ENCODE results near the gene P2RY2.

The P2RY2 gene

DNA sequence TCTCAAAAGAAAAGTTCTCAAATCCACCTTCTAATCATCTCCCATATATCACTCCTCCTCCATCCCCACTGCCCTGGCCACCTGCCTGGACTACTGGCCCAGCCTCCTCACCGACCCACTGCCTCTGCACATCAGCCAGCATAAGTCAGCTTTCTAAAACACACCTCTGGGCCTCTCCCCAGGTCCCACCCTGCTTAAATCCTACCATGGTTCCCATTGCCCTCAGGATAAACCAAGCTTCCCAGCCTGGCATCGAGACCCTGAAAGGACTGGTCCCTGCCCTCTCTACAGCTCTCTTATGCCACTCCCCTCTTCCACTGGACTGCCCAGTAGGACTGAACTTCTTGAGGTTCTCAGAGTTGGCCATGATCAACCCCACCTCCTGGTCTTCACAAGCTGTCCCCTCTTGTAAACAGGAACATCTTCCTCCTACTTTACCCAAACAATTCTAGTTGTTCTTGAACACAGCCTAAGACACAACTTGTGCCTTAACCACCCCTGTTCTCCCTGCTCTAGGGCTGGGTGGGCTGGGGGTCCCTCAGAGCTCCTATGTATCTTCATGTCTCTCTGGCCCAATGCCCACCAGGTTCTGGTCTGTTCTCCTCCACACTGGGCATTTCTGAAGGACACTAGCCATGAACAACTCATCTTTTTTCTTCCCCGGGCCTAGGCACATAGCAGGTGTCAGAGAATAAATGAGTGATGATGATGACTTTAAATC is 41.5 kb downstream of the P2RY2 start:
- Histone ChIP-seq H2AFZ (ENCODE audit: low read length, unreplicated experiment) (no peak overlapping the region), H3K36me3 (ENCODE audit: insufficient read depth, low read length) (no peaks in the 10 kb centered on the region), H3K27me3 (ENCODE audit: insufficient read depth, low read length) (peaks cover 2% of the 10 kb centered on the region; the same call in 1 of the 2 replicates), H3K79me2 (ENCODE audit: control insufficient read depth, insufficient read depth, low read length, unreplicated experiment) (no peaks in the 10 kb centered on the region), H3K4me3 (ENCODE audit: low read depth, low read length) (no peak overlapping the region), H3K4me1 (ENCODE audit: control insufficient read depth, insufficient read depth, low read length, unreplicated experiment) (peaks cover 27% of the 10 kb centered on the region), H3K27ac (ENCODE audit: low read depth, low read length) (no peak overlapping the region)

DNA sequence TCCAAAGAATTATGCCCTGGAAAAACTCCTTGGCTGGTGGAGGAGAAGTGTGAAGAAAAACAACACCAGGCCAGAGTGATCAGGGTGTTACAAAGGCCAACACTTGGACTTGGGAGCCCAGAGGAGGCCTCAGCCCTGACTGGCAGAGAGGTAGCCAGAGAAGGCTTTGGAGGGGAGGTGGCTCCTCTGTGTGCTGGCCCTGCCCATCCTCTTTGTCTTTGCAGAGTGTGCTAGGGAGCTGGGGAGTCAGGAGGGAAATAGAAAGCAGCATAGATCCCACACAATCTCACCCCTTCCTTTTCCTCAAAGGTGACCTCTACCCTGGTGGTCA is 42.0 kb downstream of the P2RY2 start:
- Histone ChIP-seq H3K79me2 (ENCODE audit: control insufficient read depth, insufficient read depth, low read length, unreplicated experiment) (no peaks in the 10 kb centered on the region), H3K4me3 (ENCODE audit: low read depth, low read length) (no peak overlapping the region), H3K27ac (ENCODE audit: low read depth, low read length) (no peak overlapping the region), H2AFZ (ENCODE audit: low read length, unreplicated experiment) (no peak overlapping the region), H3K4me1 (ENCODE audit: control insufficient read depth, insufficient read depth, low read length, unreplicated experiment) (peaks cover 27% of the 10 kb centered on the region), H3K27me3 (ENCODE audit: insufficient read depth, low read length) (peaks cover 6% of the 10 kb centered on the region; the same call in 1 of the 2 replicates), H3K36me3 (ENCODE audit: insufficient read depth, low read length) (no peaks in the 10 kb centered on the region)

DNA sequence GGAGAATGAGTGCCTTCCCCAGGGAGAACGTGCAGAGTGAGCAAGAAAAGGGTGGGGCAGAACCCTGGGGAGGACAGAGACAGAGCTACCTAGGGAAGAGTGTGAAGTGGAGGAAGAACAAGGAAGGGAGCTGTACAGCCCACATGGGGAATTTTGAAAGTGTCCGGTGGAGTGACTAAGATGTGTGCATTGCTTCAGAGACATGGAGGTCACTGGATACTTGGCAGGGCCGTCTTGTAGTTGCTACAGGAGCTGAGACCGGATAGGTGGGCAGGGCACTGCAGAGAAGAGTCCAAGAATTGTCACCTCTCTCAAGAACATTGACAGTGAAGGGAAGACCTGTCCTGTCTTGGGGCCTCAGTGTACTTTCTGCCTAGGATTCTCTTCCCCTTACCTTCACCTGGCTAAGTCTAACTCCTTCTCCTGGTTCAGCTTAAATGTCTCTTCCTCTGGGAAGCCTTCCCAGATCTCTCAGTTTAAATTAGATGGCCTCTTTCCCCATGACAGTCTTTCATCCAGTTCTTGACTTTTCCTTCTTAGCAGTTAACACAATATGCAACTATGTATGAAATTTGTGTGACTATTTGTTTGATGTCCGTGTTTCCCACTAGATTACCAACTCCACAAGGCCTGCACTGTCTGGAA is 44.9 kb downstream of the P2RY2 start:
- H2AFZ ChIP-seq (ENCODE audit: low read length, unreplicated experiment) = no peak overlapping the region
- no peak overlapping the region for H3K4me3 ChIP-seq (ENCODE audit: low read depth, low read length)
- H3K79me2 ChIP-seq (ENCODE audit: control insufficient read depth, insufficient read depth, low read length, unreplicated experiment) = no peaks in the 10 kb centered on the region
- H3K27ac ChIP-seq (ENCODE audit: low read depth, low read length) = no peak overlapping the region
- peaks cover 24% of the 10 kb centered on the region; the same call in 1 of the 2 replicates for H3K27me3 ChIP-seq (ENCODE audit: insufficient read depth, low read length)
- H3K36me3 ChIP-seq (ENCODE audit: insufficient read depth, low read length) = no peaks in the 10 kb centered on the region
- H3K4me1 ChIP-seq (ENCODE audit: control insufficient read depth, insufficient read depth, low read length, unreplicated experiment) = peaks cover 13% of the 10 kb centered on the region

DNA sequence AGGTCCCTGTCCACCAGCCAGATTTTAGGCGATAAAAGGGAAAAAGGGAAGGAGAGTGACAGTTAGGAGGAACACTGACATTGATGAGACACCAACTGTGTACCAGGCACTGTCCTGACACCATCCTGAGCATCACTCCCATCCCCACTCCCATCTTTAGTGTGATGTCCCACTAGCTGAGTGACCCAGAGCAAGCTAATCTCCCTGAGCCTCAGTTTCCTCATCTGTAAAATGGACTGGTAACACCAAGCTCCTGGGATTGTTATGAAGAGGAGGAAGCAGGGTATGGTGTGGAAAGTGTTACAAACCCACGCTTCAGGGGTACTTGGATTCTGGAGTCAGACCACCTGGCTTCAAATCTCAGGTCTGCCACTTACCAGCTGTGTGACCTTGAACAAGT is 45.6 kb downstream of the P2RY2 start:
- H3K79me2 ChIP-seq (ENCODE audit: control insufficient read depth, insufficient read depth, low read length, unreplicated experiment) = no peaks in the 10 kb centered on the region
- H3K27ac ChIP-seq (ENCODE audit: low read depth, low read length) = no peak overlapping the region
- H3K36me3 ChIP-seq (ENCODE audit: insufficient read depth, low read length) = no peaks in the 10 kb centered on the region
- H3K4me1 ChIP-seq (ENCODE audit: control insufficient read depth, insufficient read depth, low read length, unreplicated experiment) = peaks cover 9% of the 10 kb centered on the region
- peaks cover 24% of the 10 kb centered on the region; the same call in 1 of the 2 replicates for H3K27me3 ChIP-seq (ENCODE audit: insufficient read depth, low read length)
- no peak overlapping the region for H2AFZ ChIP-seq (ENCODE audit: low read length, unreplicated experiment)
- no peak overlapping the region for H3K4me3 ChIP-seq (ENCODE audit: low read depth, low read length)

DNA sequence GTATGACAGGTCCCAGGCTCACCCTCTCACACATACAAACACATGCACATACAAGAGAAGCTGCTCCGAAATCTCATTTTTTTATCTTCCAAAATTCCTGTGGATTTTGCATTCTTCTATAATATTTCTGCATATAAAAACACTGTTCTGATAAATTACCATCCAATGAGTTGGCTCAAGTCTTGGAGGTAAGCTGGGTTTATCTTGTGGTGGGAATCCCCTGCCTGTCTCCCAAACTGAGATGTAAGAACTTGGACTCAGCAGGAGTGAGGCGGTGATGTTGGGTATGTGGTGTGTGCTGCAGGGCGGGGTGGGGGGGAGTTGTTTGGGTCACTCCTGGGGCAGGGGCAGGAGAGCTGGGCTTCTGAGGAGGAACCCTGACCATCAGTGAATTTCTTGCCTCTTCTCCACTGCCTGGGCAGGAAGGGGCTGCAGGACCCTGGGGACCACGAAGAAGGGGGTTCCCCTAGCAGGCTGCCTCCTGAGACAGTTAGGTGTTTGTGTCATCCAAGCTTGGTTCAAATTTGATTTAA is 47.3 kb downstream of the P2RY2 start:
- Histone ChIP-seq H2AFZ (ENCODE audit: low read length, unreplicated experiment) (no peak overlapping the region), H3K4me3 (ENCODE audit: low read depth, low read length) (no peak overlapping the region), H3K4me1 (ENCODE audit: control insufficient read depth, insufficient read depth, low read length, unreplicated experiment) (peaks cover 9% of the 10 kb centered on the region), H3K79me2 (ENCODE audit: control insufficient read depth, insufficient read depth, low read length, unreplicated experiment) (no peaks in the 10 kb centered on the region), H3K27me3 (ENCODE audit: insufficient read depth, low read length) (peaks cover 24% of the 10 kb centered on the region; the same call in 1 of the 2 replicates), H3K36me3 (ENCODE audit: insufficient read depth, low read length) (no peaks in the 10 kb centered on the region), H3K27ac (ENCODE audit: low read depth, low read length) (no peak overlapping the region)

DNA sequence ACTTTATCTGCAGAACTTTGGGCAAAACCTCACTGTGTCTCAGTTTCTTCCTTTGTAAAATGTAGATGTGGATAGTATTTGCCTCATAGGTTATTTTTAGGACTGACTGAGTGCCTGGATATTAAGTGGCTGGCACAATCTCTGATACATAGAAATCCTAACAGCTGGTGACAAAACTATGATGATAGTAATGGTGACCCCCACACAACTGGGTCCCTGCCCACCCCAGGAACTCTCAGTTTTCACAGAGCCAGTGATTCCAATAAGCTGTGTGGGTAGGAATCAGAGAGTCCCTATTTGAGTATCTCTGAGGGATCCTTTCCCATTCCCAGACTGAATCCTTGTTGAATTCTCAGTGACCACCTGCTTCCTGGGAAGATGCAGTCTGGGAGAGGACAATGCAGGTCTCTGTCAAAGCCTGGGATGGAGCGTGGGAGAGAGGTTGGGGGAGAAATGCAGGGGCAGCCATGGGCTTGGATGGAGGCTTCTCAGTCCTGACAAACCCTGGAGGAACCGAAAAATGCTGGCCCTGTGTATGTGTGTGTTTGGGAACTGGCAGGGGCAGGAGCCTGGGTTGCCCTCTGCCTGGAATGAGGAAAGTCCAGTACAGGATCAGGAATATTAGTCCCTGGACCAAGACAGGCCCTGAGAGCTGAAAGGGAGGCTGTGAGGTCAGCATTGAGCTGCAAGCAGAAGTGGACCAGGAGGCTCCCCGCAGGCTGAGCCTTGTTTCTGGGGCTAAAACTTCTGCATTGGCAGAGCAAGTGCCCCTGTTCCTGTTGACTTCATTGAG is 48.0 kb downstream of the P2RY2 start:
- Histone ChIP-seq H3K4me1 (ENCODE audit: control insufficient read depth, insufficient read depth, low read length, unreplicated experiment) (peaks cover 9% of the 10 kb centered on the region), H3K27ac (ENCODE audit: low read depth, low read length) (no peak overlapping the region), H3K4me3 (ENCODE audit: low read depth, low read length) (no peak overlapping the region), H3K36me3 (ENCODE audit: insufficient read depth, low read length) (no peaks in the 10 kb centered on the region), H2AFZ (ENCODE audit: low read length, unreplicated experiment) (no peak overlapping the region), H3K79me2 (ENCODE audit: control insufficient read depth, insufficient read depth, low read length, unreplicated experiment) (no peaks in the 10 kb centered on the region), H3K27me3 (ENCODE audit: insufficient read depth, low read length) (peaks cover 24% of the 10 kb centered on the region; the same call in 1 of the 2 replicates)

DNA sequence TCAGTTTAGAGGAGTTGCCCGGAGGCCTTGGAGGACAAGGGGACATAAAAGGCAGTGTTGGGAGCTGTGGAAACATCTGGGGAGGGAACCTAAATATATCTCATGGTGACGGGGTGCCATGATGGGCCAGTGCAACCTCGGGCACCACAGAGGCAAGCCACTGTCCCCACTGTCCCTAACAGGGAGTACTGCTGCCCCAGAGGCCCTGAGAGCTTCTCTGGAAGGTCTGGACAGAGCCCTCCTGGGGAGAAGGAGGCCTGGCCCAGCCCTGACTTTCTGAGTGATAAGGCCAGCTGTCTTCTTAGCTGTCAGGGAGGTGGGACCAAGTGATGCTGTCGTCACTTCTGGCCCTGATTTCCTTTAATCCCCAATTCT is 48.6 kb downstream of the P2RY2 start:
- Histone ChIP-seq H3K4me1 (ENCODE audit: control insufficient read depth, insufficient read depth, low read length, unreplicated experiment) (peaks cover 10% of the 10 kb centered on the region), H3K27me3 (ENCODE audit: insufficient read depth, low read length) (peaks cover 24% of the 10 kb centered on the region; the same call in 1 of the 2 replicates), H3K4me3 (ENCODE audit: low read depth, low read length) (no peak overlapping the region), H3K36me3 (ENCODE audit: insufficient read depth, low read length) (no peaks in the 10 kb centered on the region), H3K27ac (ENCODE audit: low read depth, low read length) (no peak overlapping the region), H2AFZ (ENCODE audit: low read length, unreplicated experiment) (no peak overlapping the region), H3K79me2 (ENCODE audit: control insufficient read depth, insufficient read depth, low read length, unreplicated experiment) (no peaks in the 10 kb centered on the region)

DNA sequence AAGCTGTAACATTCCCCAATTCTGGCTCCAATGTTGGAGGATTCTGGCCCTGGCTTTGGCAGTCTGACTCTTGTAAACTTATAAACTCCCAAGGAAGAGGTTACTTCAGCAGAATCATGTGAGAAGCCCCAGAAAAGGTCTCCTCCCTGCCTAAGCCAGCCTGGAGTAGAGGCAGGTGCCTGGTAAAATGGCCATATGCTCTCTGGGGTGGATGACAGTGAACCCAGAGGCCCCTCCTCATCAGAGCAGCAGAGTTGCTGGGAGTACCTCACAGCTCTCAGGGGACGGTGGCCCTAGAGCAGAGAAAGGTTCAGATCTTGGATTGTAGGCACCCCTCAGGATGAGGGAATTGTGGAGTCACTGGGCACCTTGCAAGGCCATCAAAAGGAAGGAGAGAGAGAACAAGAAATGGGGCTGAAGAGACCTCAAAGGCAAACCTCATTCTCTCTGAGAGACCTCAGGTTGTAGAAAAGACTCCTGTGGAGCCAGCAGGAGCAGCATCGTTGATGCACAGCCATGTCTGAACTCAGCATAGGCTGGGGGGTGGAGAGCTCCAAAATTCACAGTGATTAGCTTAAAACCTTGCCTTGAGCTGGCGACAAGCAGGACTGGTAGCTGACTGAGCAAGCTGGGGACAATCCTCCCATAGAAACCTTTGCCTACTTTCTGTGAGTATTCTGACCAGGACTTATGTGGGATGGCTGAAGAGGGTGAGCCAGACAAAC is 49.2 kb downstream of the P2RY2 start:
- Histone ChIP-seq H3K36me3 (ENCODE audit: insufficient read depth, low read length) (no peaks in the 10 kb centered on the region), H3K27ac (ENCODE audit: low read depth, low read length) (no peak overlapping the region), H3K4me3 (ENCODE audit: low read depth, low read length) (no peak overlapping the region), H3K79me2 (ENCODE audit: control insufficient read depth, insufficient read depth, low read length, unreplicated experiment) (no peaks in the 10 kb centered on the region), H3K27me3 (ENCODE audit: insufficient read depth, low read length) (peaks cover 24% of the 10 kb centered on the region; the same call in 1 of the 2 replicates), H2AFZ (ENCODE audit: low read length, unreplicated experiment) (no peak overlapping the region), H3K4me1 (ENCODE audit: control insufficient read depth, insufficient read depth, low read length, unreplicated experiment) (peaks cover 13% of the 10 kb centered on the region)

DNA sequence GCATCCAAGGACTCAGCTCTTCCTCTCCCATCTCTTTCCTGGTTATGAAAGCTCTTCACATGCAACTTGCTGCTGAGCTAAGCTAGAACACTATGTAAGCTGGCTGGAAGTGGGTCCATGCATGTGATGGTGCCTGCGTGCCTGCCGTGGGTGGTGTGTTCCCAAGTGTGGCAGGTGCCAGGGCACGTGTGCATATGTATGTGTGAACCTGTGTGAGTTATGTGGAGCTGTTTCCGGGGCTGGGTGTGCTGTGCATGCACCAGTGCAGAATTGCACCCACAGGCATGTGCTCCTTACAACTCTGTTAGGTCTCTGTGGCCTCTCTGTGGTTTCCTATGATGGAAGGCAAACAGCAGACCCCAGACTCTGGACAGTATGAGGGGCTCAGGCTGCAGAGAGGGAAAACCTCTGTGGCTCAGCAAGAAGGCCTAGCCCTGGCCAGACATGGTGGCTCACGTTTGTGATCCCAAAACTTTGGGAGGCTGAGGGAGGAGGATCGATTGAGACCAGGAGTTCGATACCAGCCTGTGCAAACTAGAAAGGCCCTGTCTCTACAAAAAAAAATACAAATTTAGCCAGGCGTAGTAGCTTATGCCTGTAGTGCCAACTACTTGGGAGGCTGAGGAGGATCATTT is 49.9 kb downstream of the P2RY2 start:
- H3K4me3 ChIP-seq (ENCODE audit: low read depth, low read length) = no peak overlapping the region
- H3K27me3 ChIP-seq (ENCODE audit: insufficient read depth, low read length) = peaks cover 24% of the 10 kb centered on the region; the same call in 1 of the 2 replicates
- no peaks in the 10 kb centered on the region for H3K79me2 ChIP-seq (ENCODE audit: control insufficient read depth, insufficient read depth, low read length, unreplicated experiment)
- H3K27ac ChIP-seq (ENCODE audit: low read depth, low read length) = no peak overlapping the region
- no peaks in the 10 kb centered on the region for H3K36me3 ChIP-seq (ENCODE audit: insufficient read depth, low read length)
- H3K4me1 ChIP-seq (ENCODE audit: control insufficient read depth, insufficient read depth, low read length, unreplicated experiment) = peaks cover 8% of the 10 kb centered on the region
- no peak overlapping the region for H2AFZ ChIP-seq (ENCODE audit: low read length, unreplicated experiment)

Data from ACC112 (cell line).